ENCODE measurements around the gene SLC44A3.

DNA sequence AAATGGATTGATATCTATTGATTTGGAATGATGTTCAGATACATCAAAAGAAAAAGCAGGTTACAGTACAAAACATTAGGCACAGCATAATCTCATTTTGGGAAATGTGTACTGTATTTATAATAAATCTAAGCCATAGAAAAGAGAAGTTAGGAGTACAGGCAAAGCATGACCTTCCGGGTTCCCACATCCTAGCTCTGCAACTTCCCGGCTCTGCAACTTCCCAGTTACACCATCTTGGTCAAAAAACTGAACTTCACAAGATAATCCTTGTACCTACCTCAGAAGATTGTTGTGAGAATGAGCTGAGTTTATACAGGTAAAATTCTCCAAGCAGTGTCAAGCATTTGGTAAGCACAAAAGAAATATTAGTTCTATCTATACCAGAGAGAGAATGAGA lies 21.7 kb upstream of the SLC44A3 start:
- TF ChIP-seq, protein P1, sequence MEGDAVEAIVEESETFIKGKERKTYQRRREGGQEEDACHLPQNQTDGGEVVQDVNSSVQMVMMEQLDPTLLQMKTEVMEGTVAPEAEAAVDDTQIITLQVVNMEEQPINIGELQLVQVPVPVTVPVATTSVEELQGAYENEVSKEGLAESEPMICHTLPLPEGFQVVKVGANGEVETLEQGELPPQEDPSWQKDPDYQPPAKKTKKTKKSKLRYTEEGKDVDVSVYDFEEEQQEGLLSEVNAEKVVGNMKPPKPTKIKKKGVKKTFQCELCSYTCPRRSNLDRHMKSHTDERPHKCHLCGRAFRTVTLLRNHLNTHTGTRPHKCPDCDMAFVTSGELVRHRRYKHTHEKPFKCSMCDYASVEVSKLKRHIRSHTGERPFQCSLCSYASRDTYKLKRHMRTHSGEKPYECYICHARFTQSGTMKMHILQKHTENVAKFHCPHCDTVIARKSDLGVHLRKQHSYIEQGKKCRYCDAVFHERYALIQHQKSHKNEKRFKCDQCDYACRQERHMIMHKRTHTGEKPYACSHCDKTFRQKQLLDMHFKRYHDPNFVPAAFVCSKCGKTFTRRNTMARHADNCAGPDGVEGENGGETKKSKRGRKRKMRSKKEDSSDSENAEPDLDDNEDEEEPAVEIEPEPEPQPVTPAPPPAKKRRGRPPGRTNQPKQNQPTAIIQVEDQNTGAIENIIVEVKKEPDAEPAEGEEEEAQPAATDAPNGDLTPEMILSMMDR (IDR thresholded peaks at IDR 0.05): no peak
- no peak for TF ChIP-seq POLR2A (IDR thresholded peaks at IDR 0.05)
- TF ChIP-seq EP300 (IDR thresholded peaks at IDR 0.05): no peak

All from stomach (tissue), 4 donors.